DOHH2 (cell line): Measurements from ENCODE around the gene XRN2.

Source experiments
- H3F3A ChIP-seq: fragments of 200-600 bp; sonication (generic), shearing (Covaris generic); 2 replicates; pipeline ENCODE4 v1.6.0; 2016; ENCODE audit warnings: antibody characterized with exemption, mild to moderate bottlenecking; ENCODE audit not compliant: control insufficient read depth, insufficient read depth
- H3K27ac ChIP-seq: fragments of 200-600 bp; sonication (generic); 2 replicates; pipeline ENCODE4 v1.5.1; 2014; ENCODE audit warnings: low read depth, mild to moderate bottlenecking, low read length, moderate library complexity
- H3K27me3 ChIP-seq: fragments of 200-600 bp; sonication (generic); 2 replicates; pipeline ENCODE4 v1.6.1; 2014; ENCODE audit warnings: mild to moderate bottlenecking, low read length, mixed read lengths; ENCODE audit not compliant: control insufficient read depth
- H3K36me3 ChIP-seq: fragments of 200-600 bp; sonication (generic); 2 replicates; pipeline ENCODE4 v1.6.1; 2014; ENCODE audit warnings: mild to moderate bottlenecking, low read length, moderate library complexity, mixed read lengths; ENCODE audit not compliant: control insufficient read depth
- H3K4me1 ChIP-seq: fragments of 200-600 bp; sonication (generic); 2 replicates; pipeline ENCODE4 v1.6.1; 2014; ENCODE audit warnings: mild to moderate bottlenecking, low read length, mixed read lengths; ENCODE audit not compliant: control insufficient read depth
- H3K4me2 ChIP-seq: fragments of 200-600 bp; sonication (generic); 2 replicates; pipeline ENCODE4 v1.6.0; 2014; ENCODE audit warnings: mild to moderate bottlenecking, low read length, moderate library complexity
- H3K4me3 ChIP-seq: fragments of 200-600 bp; sonication (generic); 2 replicates; pipeline ENCODE4 v1.5.1; 2014; ENCODE audit warnings: mild to moderate bottlenecking, low read length, mixed read lengths
- H3K79me2 ChIP-seq: fragments of 200-600 bp; sonication (generic); 2 replicates; pipeline ENCODE4 v1.6.1; 2014; ENCODE audit warnings: mild to moderate bottlenecking, low read length, mixed read lengths; ENCODE audit not compliant: control insufficient read depth
- H3K9me2 ChIP-seq: fragments of 200-600 bp; sonication (generic); replicated peaks from 2 replicates; pipeline ENCODE4 v1.6.1; 2014; ENCODE audit warnings: mild to moderate bottlenecking, low read length, mixed read lengths; ENCODE audit not compliant: control insufficient read depth
- H3K9me3 ChIP-seq: fragments of 200-600 bp; sonication (generic); 2 replicates; pipeline ENCODE4 v1.6.1; 2014; ENCODE audit warnings: antibody characterized with exemption, low read length, mixed read lengths; ENCODE audit not compliant: control insufficient read depth, insufficient read depth
- H4K20me1 ChIP-seq: fragments of 200-600 bp; sonication (generic); 2 replicates; pipeline ENCODE4 v1.6.0; 2014; ENCODE audit warnings: low read depth, mild to moderate bottlenecking, antibody characterized with exemption, low read length, moderate library complexity; ENCODE audit not compliant: control insufficient read depth, insufficient read depth
- CTCF ChIP-seq: fragments of 200-600 bp; sonication (generic); IDR thresholded peaks from one replicate; pipeline ENCODE4 v1.5.1; 2014; ENCODE audit warnings: antibody characterized with exemption, mild to moderate bottlenecking, low read depth, low read length; ENCODE audit not compliant: poor library complexity, severe bottlenecking
- EZH2phosphoT487 ChIP-seq: fragments of 200-600 bp; sonication (generic); IDR thresholded peaks from 2 replicates; pipeline ENCODE4 v1.6.1; 2017; ENCODE audit warnings: borderline replicate concordance, mild to moderate bottlenecking, antibody characterized with exemption, low read length, moderate library complexity, mixed read lengths

XRN2 gene

GRCh38 chr20:21387528-21387927 is 84.4 kb downstream of the XRN2 start:
- peaks cover 5% of the 10 kb centered on the region for H3K27me3 ChIP-seq

GRCh38 chr20:21388566-21388965 is 85.4 kb downstream of the XRN2 start:
- Histone ChIP-seq H3K4me1 (no peaks in the 10 kb centered on the region), H3F3A (0 out of 2 replicates have a peak, but pooled peaks cover 6% of the 10 kb centered on the region), H3K27me3 (peaks cover 12% of the 10 kb centered on the region), H3K9me3 (no peaks in the 10 kb centered on the region), H3K27ac (no peak overlapping the region), H3K79me2 (no peaks in the 10 kb centered on the region), H4K20me1 (no peaks in the 10 kb centered on the region), H3K4me2 (no peak overlapping the region), H3K4me3 (no peak overlapping the region), H3K36me3 (peaks cover 38% of the 10 kb centered on the region), H3K9me2 (no peaks in the 10 kb centered on the region)
- no peak for TF ChIP-seq EZH2phosphoT487
- no peak for TF ChIP-seq CTCF

More at GRCh38 chr20:21387528-21387927, 84.4 kb downstream of the XRN2 start:
- Histone ChIP-seq H3K9me3 (no peaks in the 10 kb centered on the region), H3F3A (0 out of 2 replicates have a peak, but pooled peaks cover 6% of the 10 kb centered on the region), H3K79me2 (no peaks in the 10 kb centered on the region), H4K20me1 (no peaks in the 10 kb centered on the region), H3K9me2 (no peaks in the 10 kb centered on the region), H3K36me3 (peaks cover 48% of the 10 kb centered on the region), H3K4me2 (no peak overlapping the region), H3K4me1 (no peaks in the 10 kb centered on the region), H3K4me3 (no peak overlapping the region), H3K27ac (no peak overlapping the region)
- TF ChIP-seq EZH2phosphoT487 (no peak), CTCF (no peak)

DNA sequence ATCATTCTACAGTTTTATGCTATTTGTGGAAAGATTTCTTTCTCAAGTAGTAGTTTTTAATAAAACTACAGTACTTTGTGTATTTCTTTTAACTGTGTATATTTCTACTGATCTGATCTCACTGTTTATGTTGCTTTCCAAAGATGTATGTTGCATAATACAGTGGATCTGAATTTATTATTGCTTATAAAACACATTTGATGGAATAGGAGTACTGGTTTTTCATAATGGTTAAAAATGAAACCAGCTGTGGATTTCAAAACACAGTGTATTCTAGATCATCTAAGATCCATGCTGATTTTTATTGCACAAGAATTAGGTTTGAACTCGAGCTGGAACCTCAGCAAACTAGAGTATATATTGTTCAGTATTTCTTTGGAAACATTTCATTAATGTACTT is 86.2 kb downstream of the XRN2 start:
- Histone ChIP-seq H4K20me1 (no peaks in the 10 kb centered on the region), H3K4me1 (no peaks in the 10 kb centered on the region), H3F3A (0 out of 2 replicates have a peak, but pooled peaks cover 9% of the 10 kb centered on the region), H3K36me3 (peaks cover 33% of the 10 kb centered on the region), H3K4me3 (no peak overlapping the region), H3K27ac (no peak overlapping the region), H3K9me3 (no peaks in the 10 kb centered on the region), H3K79me2 (no peaks in the 10 kb centered on the region), H3K9me2 (no peaks in the 10 kb centered on the region), H3K27me3 (peaks cover 14% of the 10 kb centered on the region), H3K4me2 (no peak overlapping the region)
- no peak for TF ChIP-seq CTCF
- TF ChIP-seq EZH2phosphoT487 = no peak
